Measurements from ENCODE around the gene ADGRD1.

The ADGRD1 gene

DNA sequence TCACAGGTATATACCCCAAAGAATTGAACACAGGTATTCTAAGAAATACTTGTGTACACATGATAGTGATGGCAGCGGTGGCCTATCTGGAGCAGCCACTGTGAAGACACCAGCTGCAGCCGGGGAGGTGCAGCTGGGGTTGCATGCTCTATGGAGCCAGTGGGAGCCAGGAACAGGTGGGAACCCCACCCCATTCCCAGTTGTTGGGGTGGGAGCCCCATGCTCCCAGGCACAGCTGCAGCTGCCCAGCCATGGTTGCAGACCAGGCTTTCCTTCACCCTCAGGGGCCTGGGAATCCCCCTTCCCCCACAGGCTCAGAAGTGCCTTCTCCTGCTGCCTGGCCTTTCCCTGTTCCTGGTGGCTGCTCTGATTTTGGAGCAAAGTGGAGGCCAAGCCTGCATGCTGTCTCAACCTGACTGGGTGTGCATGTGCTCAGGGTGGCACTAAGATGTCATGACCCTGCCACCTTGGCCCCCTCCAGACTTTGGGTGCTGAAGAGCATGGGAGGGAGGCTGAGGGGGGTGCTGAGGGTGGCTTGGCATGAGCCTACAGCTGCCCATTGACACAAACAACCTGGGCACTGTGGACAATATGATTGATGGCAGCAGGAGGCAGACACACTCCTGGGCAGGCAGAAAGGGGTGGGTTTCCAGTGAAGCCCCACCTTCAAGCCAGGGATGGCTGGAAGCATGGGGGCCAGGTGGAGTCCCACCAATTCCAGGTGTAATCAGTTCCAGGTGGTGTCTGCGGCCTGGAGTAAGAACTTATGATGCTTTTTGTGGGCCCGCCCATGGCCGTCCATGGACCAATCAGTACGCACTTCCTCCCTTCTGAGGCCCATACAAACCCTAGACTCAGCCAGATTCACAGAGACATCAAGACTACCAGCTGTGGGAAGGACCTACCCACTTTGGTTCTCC is 234.7 kb downstream of the ADGRD1 start:
- H3K4me3 ChIP-seq (replicated peaks; ENCODE audit: low read depth, low read length), result no peak overlapping the region
- DNase-seq (ENCODE audit: low read depth), result no peak
- TF ChIP-seq, protein P1, sequence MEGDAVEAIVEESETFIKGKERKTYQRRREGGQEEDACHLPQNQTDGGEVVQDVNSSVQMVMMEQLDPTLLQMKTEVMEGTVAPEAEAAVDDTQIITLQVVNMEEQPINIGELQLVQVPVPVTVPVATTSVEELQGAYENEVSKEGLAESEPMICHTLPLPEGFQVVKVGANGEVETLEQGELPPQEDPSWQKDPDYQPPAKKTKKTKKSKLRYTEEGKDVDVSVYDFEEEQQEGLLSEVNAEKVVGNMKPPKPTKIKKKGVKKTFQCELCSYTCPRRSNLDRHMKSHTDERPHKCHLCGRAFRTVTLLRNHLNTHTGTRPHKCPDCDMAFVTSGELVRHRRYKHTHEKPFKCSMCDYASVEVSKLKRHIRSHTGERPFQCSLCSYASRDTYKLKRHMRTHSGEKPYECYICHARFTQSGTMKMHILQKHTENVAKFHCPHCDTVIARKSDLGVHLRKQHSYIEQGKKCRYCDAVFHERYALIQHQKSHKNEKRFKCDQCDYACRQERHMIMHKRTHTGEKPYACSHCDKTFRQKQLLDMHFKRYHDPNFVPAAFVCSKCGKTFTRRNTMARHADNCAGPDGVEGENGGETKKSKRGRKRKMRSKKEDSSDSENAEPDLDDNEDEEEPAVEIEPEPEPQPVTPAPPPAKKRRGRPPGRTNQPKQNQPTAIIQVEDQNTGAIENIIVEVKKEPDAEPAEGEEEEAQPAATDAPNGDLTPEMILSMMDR (IDR thresholded peaks at IDR 0.05; ENCODE audit: low read length, missing control alignments), result no peak

DNA sequence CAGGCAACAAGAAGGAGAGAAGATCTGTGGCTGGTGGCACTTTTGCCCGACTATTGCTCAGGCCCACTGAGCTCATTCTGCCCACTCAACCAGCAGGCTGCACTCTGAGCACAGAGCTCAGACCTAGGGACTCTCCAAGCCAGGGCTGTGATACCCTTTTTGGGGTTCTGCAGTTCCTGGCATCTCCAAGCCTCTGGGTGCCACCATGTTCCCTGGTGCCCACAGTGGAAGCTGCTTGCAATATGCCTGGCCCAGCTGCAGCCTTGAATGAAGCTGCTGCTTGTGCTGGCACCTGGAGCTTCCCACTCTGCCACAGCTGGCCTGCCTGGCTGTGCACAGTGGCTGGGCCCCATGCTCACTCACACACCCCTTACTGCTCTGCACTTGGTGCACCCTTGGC is 236.1 kb downstream of the ADGRD1 start:
- no peak overlapping the region for H3K4me3 ChIP-seq (replicated peaks; ENCODE audit: low read depth, low read length)
- no peak for DNase-seq (ENCODE audit: low read depth)
- TF ChIP-seq, protein P1 (IDR thresholded peaks at IDR 0.05; ENCODE audit: low read length, missing control alignments), result no peak

DNA sequence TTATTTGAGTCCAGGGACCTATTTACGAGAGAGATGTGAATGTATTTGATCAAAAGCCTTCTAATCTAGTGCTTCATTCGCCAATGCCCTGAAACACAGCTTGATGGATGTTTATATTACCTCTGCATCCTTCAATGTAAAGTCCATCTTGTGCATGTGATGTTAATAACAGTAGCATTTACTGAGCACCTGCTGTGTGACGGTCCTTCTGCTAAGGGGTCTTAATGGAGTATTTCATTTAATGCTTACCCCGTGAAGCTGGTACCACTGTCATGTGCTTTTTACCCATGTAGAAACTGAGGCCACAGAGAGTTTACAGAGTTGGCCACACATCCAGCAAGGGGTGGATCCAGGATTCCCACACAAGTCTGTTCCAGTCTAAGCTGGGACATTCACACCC is 237.3 kb downstream of the ADGRD1 start:
- TF ChIP-seq, protein P1 (IDR thresholded peaks at IDR 0.05; ENCODE audit: low read length, missing control alignments), result no peak
- DNase-seq (ENCODE audit: low read depth), result no peak
- no peak overlapping the region for H3K4me3 ChIP-seq (replicated peaks; ENCODE audit: low read depth, low read length)

Data from fibroblast of pulmonary artery (primary cell).